LoVo (cell line): ENCODE measurements around the gene TLE5.

Source experiments
- DNase-seq: peaks from one replicate; pipeline ENCODE4 v3.0.0-alpha.2; 2016; ENCODE audit warnings: low spot score

The TLE5 gene

GRCh38 chr19:3096267-3096901 lies 34.1 kb upstream of the TLE5 start:
- DNase-seq = no peak

GRCh38 chr19:3095441-3096191 lies 33.3 kb upstream of the TLE5 start:
- no peak for DNase-seq

- DNase-seq = no peak
Measured at GRCh38 chr19:3094601-3095440, 32.5 kb upstream of the TLE5 start.

GRCh38 chr19:3089299-3089855 lies 27.1 kb upstream of the TLE5 start:
- peak; percentile 27 for DNase-seq

GRCh38 chr19:3087769-3088168 lies 25.5 kb upstream of the TLE5 start:
- DNase-seq = no peak

GRCh38 chr19:3084943-3085342 lies 22.6 kb upstream of the TLE5 start:
- peak; percentile 69 for DNase-seq

GRCh38 chr19:3083964-3084363 lies 21.7 kb upstream of the TLE5 start:
- no peak for DNase-seq

- no peak for DNase-seq
Measured at GRCh38 chr19:3082331-3082730, 20.0 kb upstream of the TLE5 start.

- DNase-seq = no peak
Measured at GRCh38 chr19:3080286-3080685, 18.0 kb upstream of the TLE5 start.

GRCh38 chr19:3079578-3079977 lies 17.3 kb upstream of the TLE5 start:
- no peak for DNase-seq

- peak; percentile 59 for DNase-seq
Measured at GRCh38 chr19:3075605-3076431, 13.5 kb upstream of the TLE5 start.

- DNase-seq = no peak
Measured at GRCh38 chr19:3073931-3074595, 11.8 kb upstream of the TLE5 start.

GRCh38 chr19:3073159-3073563 lies 10.9 kb upstream of the TLE5 start:
- DNase-seq = no peak

- no peak for DNase-seq
Measured at GRCh38 chr19:3071768-3072167, 9.5 kb upstream of the TLE5 start.

- no peak for DNase-seq
Measured at GRCh38 chr19:3068071-3068470, 5.8 kb upstream of the TLE5 start.

GRCh38 chr19:3067563-3067962 lies 5.3 kb upstream of the TLE5 start:
- DNase-seq = no peak

GRCh38 chr19:3066482-3067049 lies 4.3 kb upstream of the TLE5 start:
- DNase-seq = no peak

GRCh38 chr19:3065675-3066357 lies 3.5 kb upstream of the TLE5 start:
- no peak for DNase-seq

- no peak for DNase-seq
Measured at GRCh38 chr19:3064011-3064330, 1.7 kb upstream of the TLE5 start.
